ENCODE measurements around the gene ZNF334. TPM values are rescaled to one million over a fixed set of nuclear protein-coding genes. Genes with fewer than 3 reads are reported as not detected.

The ZNF334 gene
- total and polyA plus RNA-seq, 8 donors, result 1.4 to 12.8 (median 3.8) TPM

- no peak for DNase-seq
- H3K36me3 ChIP-seq, result no peaks in the 10 kb centered on the region
- no peak overlapping the region for H3K27ac ChIP-seq
- intact Hi-C loops (cut with DNase I; ENCODE audit: low total_unique reads), result no loop called here
- WGBS, 5 donors, result 85 to 90% (median 87%) methylated on average over 8 of the region's 8 CpGs
- no peaks in the 10 kb centered on the region for H3K4me1 ChIP-seq
- no peaks in the 10 kb centered on the region for H3K9me3 ChIP-seq
- H3K27me3 ChIP-seq, result peaks cover 0 to 17% (median 0%) of the 10 kb centered on the region in 3 donors
- no peak overlapping the region for H3K4me3 ChIP-seq
- TF ChIP-seq CTCF (IDR thresholded peaks at IDR 0.05), result no peak
- TF ChIP-seq POLR2A (IDR thresholded peaks at IDR 0.05), result no peak
- no peak for TF ChIP-seq EP300 (IDR thresholded peaks at IDR 0.05)
- no peak for TF ChIP-seq POLR2AphosphoS5 (IDR thresholded peaks at IDR 0.05)
Observed at GRCh38 chr20:46468508-46468907, 44.9 kb downstream of the ZNF334 start.

- no peaks in the 10 kb centered on the region for H3K9me3 ChIP-seq
- intact Hi-C loops (cut with DNase I; ENCODE audit: low total_unique reads), result no loop called here
- TF ChIP-seq POLR2AphosphoS5 (IDR thresholded peaks at IDR 0.05) (no peak), EP300 (IDR thresholded peaks at IDR 0.05) (no peak), POLR2A (IDR thresholded peaks at IDR 0.05) (no peak), CTCF (IDR thresholded peaks at IDR 0.05) (no peak)
- H3K27me3 ChIP-seq, result peaks cover 0 to 13% (median under 1%) of the 10 kb centered on the region in 3 donors
- no peaks in the 10 kb centered on the region for H3K36me3 ChIP-seq
- H3K4me3 ChIP-seq, result no peak overlapping the region
- WGBS, 5 donors, result 68 to 83% (median 76%) methylated on average over 3 of the region's 3 CpGs
- H3K27ac ChIP-seq, result no peak overlapping the region
- no peak for DNase-seq
- peaks cover 0 to 2% (median under 1%) of the 10 kb centered on the region in 4 donors for H3K4me1 ChIP-seq
Observed at GRCh38 chr20:46464451-46464850, 48.9 kb downstream of the ZNF334 start.

- peaks cover 0 to 8% (median 5%) of the 10 kb centered on the region in 4 donors for H3K4me1 ChIP-seq
- no peaks in the 10 kb centered on the region for H3K36me3 ChIP-seq
- no peak overlapping the region for H3K27ac ChIP-seq
- no peak for TF ChIP-seq CTCF (IDR thresholded peaks at IDR 0.05)
- 57 to 91% (median 84%) methylated on average over 4 of the region's 4 CpGs for WGBS, 5 donors
- no peak for DNase-seq
- H3K4me3 ChIP-seq, result no peak overlapping the region
- peaks cover 0 to 19% (median 6%) of the 10 kb centered on the region in 3 donors for H3K27me3 ChIP-seq
- intact Hi-C loops (cut with DNase I; ENCODE audit: low total_unique reads), result no loop called here
- H3K9me3 ChIP-seq, result no peaks in the 10 kb centered on the region
Observed at GRCh38 chr20:46463852-46464251, 49.5 kb downstream of the ZNF334 start.

- DNase-seq, result no peak
- WGBS, 5 donors, result 83 to 90% (median 86%) methylated on average over 3 of the region's 3 CpGs
- Histone ChIP-seq H3K27me3 (peaks cover 0 to 37% (median 9%) of the 10 kb centered on the region in 3 donors), H3K9me3 (peaks cover 0 to 11% (median 8%) of the 10 kb centered on the region in 4 donors), H3K36me3 (no peaks in the 10 kb centered on the region), H3K27ac (no peak overlapping the region), H3K4me1 (peaks cover 0 to 10% (median 7%) of the 10 kb centered on the region in 4 donors), H3K4me3 (no peak overlapping the region)
- intact Hi-C loops (cut with DNase I; ENCODE audit: low total_unique reads), result no loop called here
- no peak for TF ChIP-seq CTCF (IDR thresholded peaks at IDR 0.05)
- TF ChIP-seq EP300 (IDR thresholded peaks at IDR 0.05), result no peak
- no peak for TF ChIP-seq POLR2A (IDR thresholded peaks at IDR 0.05)
- no peak for TF ChIP-seq POLR2AphosphoS5 (IDR thresholded peaks at IDR 0.05)
Observed at GRCh38 chr20:46461808-46462207, 51.6 kb downstream of the ZNF334 start.

All from stomach (tissue), 9 donors.